Ovary (tissue), 3 donors: ENCODE measurements around the gene METTL23.

Experiments
- EP300 ChIP-seq: sonication (generic); formaldehyde crosslinking; IDR thresholded peaks from one replicate; pipeline ENCODE4 v1.6.1; 2017; ENCODE audit warnings: antibody characterized with exemption
- POLR2A ChIP-seq: fragments of 450-650 bp; IDR thresholded peaks from one replicate; pipeline ENCODE4 v1.6.1; 2017; ENCODE audit warnings: antibody characterized with exemption, mild to moderate bottlenecking, moderate library complexity
- TF ChIP-seq, protein P1 (sequence below), 3 donors: fragments of 450-650 bp in 2 of 3; fragments of 200-600 bp in 1 of 3; IDR thresholded peaks; one replicate each; pipeline versions ENCODE4 v1.5.1 to v1.8.0; 2016 to 2022; ENCODE audit warnings: antibody characterized with exemption in 3 of 3, mild to moderate bottlenecking in 1 of 3
- donor health status: DM: no; HTN: no; CAD: no.

DNA sequence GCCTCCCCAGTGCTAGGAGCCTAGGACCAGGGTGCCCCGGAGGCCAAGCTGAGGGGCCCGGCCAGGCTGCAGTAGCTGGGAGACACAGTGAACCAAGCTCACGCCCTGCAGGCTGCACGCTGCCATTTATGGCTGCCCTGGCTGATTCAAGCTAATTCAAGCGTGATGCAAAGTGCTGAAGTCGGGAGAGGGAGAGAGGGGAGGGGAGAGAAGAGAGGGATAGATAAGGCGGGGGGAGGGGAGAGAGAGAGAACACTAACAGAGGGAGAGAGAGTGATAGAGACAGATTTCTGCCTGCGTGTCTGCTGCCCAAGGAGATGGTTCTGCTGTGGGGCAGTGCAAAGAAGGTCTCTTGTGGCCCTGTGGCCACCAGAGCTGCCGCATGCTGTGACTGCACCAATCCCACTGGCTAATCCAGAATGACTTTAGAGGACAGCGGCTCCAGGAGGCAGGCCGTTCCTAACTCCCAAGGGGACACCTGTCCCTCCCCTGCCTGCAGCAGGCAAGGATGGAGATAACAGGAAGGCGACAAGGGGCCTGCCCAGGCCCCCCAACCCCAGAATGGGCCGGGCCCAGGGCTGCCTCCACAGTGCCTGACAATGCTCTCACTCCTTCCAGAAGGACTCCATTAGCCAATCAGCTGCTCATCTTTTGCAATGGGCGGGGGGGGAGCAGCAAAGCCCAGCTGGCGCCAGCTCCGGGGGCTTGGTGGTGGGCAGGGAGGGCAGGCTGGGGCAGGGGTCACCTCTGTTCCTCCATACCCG, 28.8 kb upstream of the METTL23 start:
- TF ChIP-seq, protein P1, sequence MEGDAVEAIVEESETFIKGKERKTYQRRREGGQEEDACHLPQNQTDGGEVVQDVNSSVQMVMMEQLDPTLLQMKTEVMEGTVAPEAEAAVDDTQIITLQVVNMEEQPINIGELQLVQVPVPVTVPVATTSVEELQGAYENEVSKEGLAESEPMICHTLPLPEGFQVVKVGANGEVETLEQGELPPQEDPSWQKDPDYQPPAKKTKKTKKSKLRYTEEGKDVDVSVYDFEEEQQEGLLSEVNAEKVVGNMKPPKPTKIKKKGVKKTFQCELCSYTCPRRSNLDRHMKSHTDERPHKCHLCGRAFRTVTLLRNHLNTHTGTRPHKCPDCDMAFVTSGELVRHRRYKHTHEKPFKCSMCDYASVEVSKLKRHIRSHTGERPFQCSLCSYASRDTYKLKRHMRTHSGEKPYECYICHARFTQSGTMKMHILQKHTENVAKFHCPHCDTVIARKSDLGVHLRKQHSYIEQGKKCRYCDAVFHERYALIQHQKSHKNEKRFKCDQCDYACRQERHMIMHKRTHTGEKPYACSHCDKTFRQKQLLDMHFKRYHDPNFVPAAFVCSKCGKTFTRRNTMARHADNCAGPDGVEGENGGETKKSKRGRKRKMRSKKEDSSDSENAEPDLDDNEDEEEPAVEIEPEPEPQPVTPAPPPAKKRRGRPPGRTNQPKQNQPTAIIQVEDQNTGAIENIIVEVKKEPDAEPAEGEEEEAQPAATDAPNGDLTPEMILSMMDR (IDR thresholded peaks at IDR 0.05): no peak
- TF ChIP-seq POLR2A (no peak), EP300 (no peak)
